Stimulated activated naive CD8-positive, alpha-beta T cell treated with anti-CD3 and anti-CD28 coated beads, Interleukin-15, amount 100 ng/mL, for 72 hours (primary cell): ENCODE results near the gene LRRK1.

Source experiments
- ATAC-seq: fragments of 150-1000 bp; cut with Tn5 transposase; 2 replicates; pipeline ENCODE4 v1.10.0; 2021; ENCODE audit warnings: mild to moderate bottlenecking, moderate library complexity
- DNase-seq, 2 donors: peaks; one replicate each; pipeline ENCODE4 v3.0.0; 2021 to 2022
- H3K27ac Mint-ChIP-seq, 2 donors: one replicate each; pipeline ENCODE4 v1.8.0; 2022; ENCODE audit warnings: mild to moderate bottlenecking in 2 of 2, mixed read lengths in 2 of 2, moderate library complexity in 2 of 2
- H3K27me3 Mint-ChIP-seq: one replicate; pipeline ENCODE4 v1.8.0; 2022; ENCODE audit warnings: mixed read lengths
- H3K4me1 Mint-ChIP-seq: one replicate; pipeline ENCODE4 v1.8.0; 2022; ENCODE audit warnings: mild to moderate bottlenecking, mixed read lengths
- H3K4me3 Mint-ChIP-seq, 2 donors: one replicate each; pipeline ENCODE4 v1.8.0; 2022; ENCODE audit warnings: mild to moderate bottlenecking in 2 of 2, mixed read lengths in 2 of 2, moderate library complexity in 1 of 2
- H3K9me3 Mint-ChIP-seq, 2 donors: one replicate each; pipeline ENCODE4 v1.8.0; 2022; ENCODE audit warnings: mixed read lengths in 2 of 2

Gene LRRK1

DNA sequence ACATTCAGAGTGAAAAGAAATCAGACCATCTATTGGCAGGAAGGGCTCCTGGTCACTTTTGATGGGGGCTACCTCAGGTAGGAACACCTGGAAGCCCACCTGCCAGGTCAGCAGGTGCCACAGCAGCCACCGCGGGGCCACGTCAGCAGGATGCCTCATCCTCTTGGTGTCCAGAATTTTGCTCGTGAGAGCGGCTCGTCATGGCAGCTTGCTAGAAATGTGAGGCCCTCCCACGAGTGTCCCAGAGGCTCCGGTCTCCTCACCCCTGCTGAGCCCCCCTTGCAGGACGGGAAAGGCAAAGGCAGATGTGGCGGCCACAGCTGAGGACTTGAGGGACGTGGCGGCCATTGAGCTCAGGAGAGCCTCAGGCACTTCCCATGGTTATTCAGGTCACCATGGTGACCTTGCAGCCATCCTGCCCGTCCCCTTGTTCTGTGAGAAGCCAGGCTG lies 129.4 kb downstream of the LRRK1 start:
- peaks cover 4% of the 10 kb centered on the region for H3K4me1 Mint-ChIP-seq
- H3K27ac Mint-ChIP-seq: no peak overlapping the region

GRCh38 chr15:101049282-101049681 lies 130.1 kb downstream of the LRRK1 start:
- DNase-seq (no peak), ATAC-seq (no peak)
- Mint-ChIP-seq H3K27me3 (peaks cover 4% of the 10 kb centered on the region), H3K4me1 (peaks cover 4% of the 10 kb centered on the region), H3K4me3 (no peak overlapping the region), H3K9me3 (no peaks in the 10 kb centered on the region), H3K27ac (peak overlapping the region in 1 of 2 donors; percentile 9)

More for the DNA sequence above, 129.4 kb downstream of the LRRK1 start:
- Mint-ChIP-seq H3K4me3 (no peak overlapping the region), H3K9me3 (no peaks in the 10 kb centered on the region), H3K27me3 (peaks cover 7% of the 10 kb centered on the region)
- DNase-seq (no peak), ATAC-seq (no peak)

DNA sequence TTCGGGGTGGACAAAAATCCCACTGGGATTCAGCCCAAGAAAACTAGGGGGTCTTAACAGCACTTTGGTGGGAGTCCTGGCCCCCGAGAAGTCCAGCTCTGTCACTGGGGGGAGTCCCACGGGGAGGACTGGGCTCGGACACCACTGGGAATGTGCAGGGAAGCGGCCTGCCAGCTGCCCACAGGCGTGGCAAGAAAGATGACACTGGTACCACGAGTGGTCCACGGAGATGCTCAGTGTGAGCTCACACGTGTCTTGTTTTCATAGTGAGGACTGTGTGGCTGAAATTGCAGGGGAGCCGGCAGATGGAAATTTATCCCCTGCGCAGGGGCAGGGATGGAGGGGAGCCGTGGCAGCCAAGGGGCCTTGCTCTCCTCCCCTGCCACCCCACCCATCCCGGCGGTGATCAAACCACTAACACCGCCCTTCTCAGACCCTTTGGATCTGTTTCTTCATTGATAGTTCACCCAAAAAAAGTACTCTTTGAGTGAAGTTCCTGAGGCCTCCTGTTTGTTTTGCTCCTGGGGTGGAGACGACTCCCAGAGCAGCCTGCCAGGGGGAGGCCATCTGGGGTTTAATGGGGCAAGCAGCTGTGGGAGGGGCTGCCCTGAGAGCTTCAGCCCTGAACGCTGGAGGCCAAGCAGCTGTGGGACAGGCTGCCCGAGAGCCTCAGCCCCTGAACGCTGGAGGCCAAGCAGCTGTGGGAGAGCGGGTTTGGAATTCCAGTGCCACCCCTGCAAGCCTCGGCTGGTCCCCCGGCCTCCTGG lies 130.9 kb downstream of the LRRK1 start:
- Mint-ChIP-seq H3K4me3 (no peak overlapping the region), H3K27me3 (no peaks in the 10 kb centered on the region), H3K9me3 (no peaks in the 10 kb centered on the region), H3K27ac (no peak overlapping the region), H3K4me1 (peaks cover 4% of the 10 kb centered on the region)
- no peak for ATAC-seq
- no peak for DNase-seq

DNA sequence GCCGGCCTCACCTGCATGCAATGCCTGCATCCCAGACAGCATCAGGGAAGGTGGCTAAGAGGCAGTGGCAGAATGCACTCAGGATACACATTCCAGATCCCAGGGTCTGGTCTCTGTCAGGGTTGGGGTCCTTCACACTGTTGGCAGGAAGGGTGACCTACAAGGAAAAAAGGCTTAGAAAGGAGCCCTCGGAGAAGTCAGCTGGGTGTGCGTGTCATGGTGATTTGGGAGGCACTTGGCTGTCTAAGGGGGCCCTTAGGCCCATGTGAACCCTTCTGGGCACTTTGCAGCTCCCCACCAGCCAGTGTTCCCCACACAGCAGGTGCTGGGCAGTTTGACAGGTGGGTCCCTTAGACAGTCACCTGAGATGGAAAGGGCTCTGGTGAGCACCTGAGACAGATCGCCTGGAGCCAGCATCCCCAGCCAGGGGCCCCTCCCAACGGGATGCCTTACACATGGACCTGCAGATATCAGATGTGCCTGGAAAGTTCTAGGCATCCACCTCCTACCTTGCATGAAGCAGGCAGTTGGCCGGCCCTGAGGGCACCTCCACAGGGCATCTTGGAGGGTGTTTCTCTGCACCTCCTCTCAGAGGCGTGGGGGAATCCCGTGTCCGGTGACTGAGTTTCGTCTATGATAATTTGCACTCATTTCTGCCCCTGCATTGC lies 131.6 kb downstream of the LRRK1 start:
- H3K9me3 Mint-ChIP-seq: no peaks in the 10 kb centered on the region
- H3K27ac Mint-ChIP-seq: no peak overlapping the region
- peaks cover 4% of the 10 kb centered on the region for H3K4me1 Mint-ChIP-seq

GRCh38 chr15:101051291-101052030 lies 132.3 kb downstream of the LRRK1 start:
- no peak for DNase-seq
- no peak for ATAC-seq
- peaks cover 4% of the 10 kb centered on the region for H3K4me1 Mint-ChIP-seq
- no peaks in the 10 kb centered on the region for H3K27me3 Mint-ChIP-seq
- H3K4me3 Mint-ChIP-seq: no peak overlapping the region
- H3K27ac Mint-ChIP-seq: peak overlapping the region in 1 of 2 donors; percentile 37
- H3K9me3 Mint-ChIP-seq: no peaks in the 10 kb centered on the region

More for the DNA sequence above, 131.6 kb downstream of the LRRK1 start:
- H3K4me3 Mint-ChIP-seq: no peak overlapping the region
- no peaks in the 10 kb centered on the region for H3K27me3 Mint-ChIP-seq
- no peak for DNase-seq
- ATAC-seq: no peak

GRCh38 chr15:101052031-101052620 lies 133.0 kb downstream of the LRRK1 start:
- no peak overlapping the region for H3K27ac Mint-ChIP-seq
- no peaks in the 10 kb centered on the region for H3K9me3 Mint-ChIP-seq
- no peak for ATAC-seq

GRCh38 chr15:101052681-101053121 lies 133.5 kb downstream of the LRRK1 start:
- ATAC-seq: no peak
- Mint-ChIP-seq H3K27ac (no peak overlapping the region), H3K27me3 (no peaks in the 10 kb centered on the region), H3K4me1 (no peaks in the 10 kb centered on the region), H3K4me3 (no peak overlapping the region), H3K9me3 (no peaks in the 10 kb centered on the region)
- DNase-seq: no peak

More at GRCh38 chr15:101052031-101052620, 133.0 kb downstream of the LRRK1 start:
- H3K4me3 Mint-ChIP-seq: no peak overlapping the region
- H3K4me1 Mint-ChIP-seq: peaks cover 3% of the 10 kb centered on the region
- no peak for DNase-seq
- H3K27me3 Mint-ChIP-seq: no peaks in the 10 kb centered on the region

DNA sequence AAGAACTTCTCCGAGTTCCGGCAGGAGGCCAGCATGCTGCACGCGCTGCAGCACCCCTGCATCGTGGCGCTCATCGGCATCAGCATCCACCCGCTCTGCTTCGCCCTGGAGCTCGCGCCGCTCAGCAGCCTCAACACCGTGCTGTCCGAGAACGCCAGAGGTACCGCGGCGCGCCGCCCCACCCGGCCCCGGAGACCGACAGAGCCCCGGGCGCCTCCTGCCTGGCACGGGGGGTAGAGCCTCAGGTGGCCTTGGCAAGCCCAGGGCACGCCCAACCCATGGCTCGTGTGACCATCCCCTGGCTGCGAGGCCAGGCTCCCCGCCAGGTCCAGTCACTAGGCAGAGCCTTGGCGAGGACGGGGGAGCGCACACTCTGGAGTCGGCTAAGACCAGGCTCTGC lies 134.1 kb downstream of the LRRK1 start:
- ATAC-seq (peak; percentile 55), DNase-seq (no peak)
- Mint-ChIP-seq H3K9me3 (no peaks in the 10 kb centered on the region), H3K27ac (no peak overlapping the region), H3K27me3 (no peaks in the 10 kb centered on the region), H3K4me1 (no peaks in the 10 kb centered on the region), H3K4me3 (no peak overlapping the region)

- DNase-seq: no peak
- H3K9me3 Mint-ChIP-seq: no peaks in the 10 kb centered on the region
- H3K4me1 Mint-ChIP-seq: no peaks in the 10 kb centered on the region
- no peak for ATAC-seq
- peak overlapping the region in 1 of 2 donors; percentile 54 for H3K27ac Mint-ChIP-seq
- H3K27me3 Mint-ChIP-seq: no peaks in the 10 kb centered on the region
- H3K4me3 Mint-ChIP-seq: no peak overlapping the region
These were observed 135.0 kb downstream of the LRRK1 start for GRCh38 chr15:101054116-101054515.

- no peak overlapping the region for H3K27ac Mint-ChIP-seq
- no peaks in the 10 kb centered on the region for H3K4me1 Mint-ChIP-seq
- H3K4me3 Mint-ChIP-seq: no peak overlapping the region
- no peaks in the 10 kb centered on the region for H3K27me3 Mint-ChIP-seq
- no peak for DNase-seq
- H3K9me3 Mint-ChIP-seq: no peaks in the 10 kb centered on the region
- no peak for ATAC-seq
These were observed 135.8 kb downstream of the LRRK1 start for GRCh38 chr15:101054991-101055390.

GRCh38 chr15:101055411-101055810 lies 136.3 kb downstream of the LRRK1 start:
- no peak for DNase-seq
- no peak overlapping the region for H3K27ac Mint-ChIP-seq
- no peaks in the 10 kb centered on the region for H3K27me3 Mint-ChIP-seq
- H3K9me3 Mint-ChIP-seq: no peaks in the 10 kb centered on the region
- no peak for ATAC-seq
- no peak overlapping the region for H3K4me3 Mint-ChIP-seq
- no peaks in the 10 kb centered on the region for H3K4me1 Mint-ChIP-seq

GRCh38 chr15:101056366-101057334 lies 137.5 kb downstream of the LRRK1 start:
- DNase-seq (no peak), ATAC-seq (no peak)
- Mint-ChIP-seq H3K9me3 (no peaks in the 10 kb centered on the region), H3K4me3 (no peak overlapping the region), H3K27me3 (no peaks in the 10 kb centered on the region), H3K4me1 (no peaks in the 10 kb centered on the region), H3K27ac (no peak overlapping the region)

DNA sequence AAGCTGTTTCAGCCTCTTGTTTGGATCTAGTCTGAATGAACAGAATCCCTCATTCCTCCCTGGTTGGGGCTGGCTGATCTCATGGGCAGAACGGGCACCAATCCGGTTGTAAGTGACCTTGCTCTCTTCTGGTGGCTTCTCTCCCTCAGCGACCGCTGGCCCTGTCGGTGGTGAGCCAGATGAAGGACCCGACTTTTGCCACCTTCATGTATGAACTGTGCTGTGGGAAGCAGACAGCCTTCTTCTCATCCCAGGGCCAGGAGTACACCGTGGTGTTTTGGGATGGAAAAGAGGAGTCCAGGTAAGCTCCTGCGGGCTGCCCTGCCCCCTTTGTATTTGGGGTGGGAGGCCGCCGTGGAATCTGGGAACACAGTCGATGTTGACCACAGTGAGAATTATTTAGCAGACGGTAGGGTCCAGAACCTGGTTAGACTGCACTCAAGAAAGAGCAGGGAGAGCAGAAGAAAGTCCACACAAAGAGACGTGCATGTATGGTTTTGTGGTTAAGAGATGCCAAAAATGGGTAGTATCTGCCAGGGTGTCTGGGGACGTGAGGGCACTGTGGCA lies 138.8 kb downstream of the LRRK1 start:
- no peak for ATAC-seq
- H3K27ac Mint-ChIP-seq: no peak overlapping the region
- H3K4me3 Mint-ChIP-seq: no peak overlapping the region
- H3K9me3 Mint-ChIP-seq: no peaks in the 10 kb centered on the region
- no peaks in the 10 kb centered on the region for H3K4me1 Mint-ChIP-seq
- no peaks in the 10 kb centered on the region for H3K27me3 Mint-ChIP-seq
- no peak for DNase-seq

- DNase-seq (no peak), ATAC-seq (no peak)
- Mint-ChIP-seq H3K4me3 (no peak overlapping the region), H3K9me3 (no peaks in the 10 kb centered on the region), H3K27ac (peak overlapping the region; percentile 27 to 60), H3K27me3 (no peaks in the 10 kb centered on the region), H3K4me1 (no peaks in the 10 kb centered on the region)
These were observed 139.6 kb downstream of the LRRK1 start for GRCh38 chr15:101058735-101059134.
